ENCODE measurements around the gene RFX5.
"Not testable (repeated sequence)": the region's sequence is repeated elsewhere in the genome, so short reads cannot be mapped to it uniquely, and the experiment has no call there.

The RFX5 gene

DNA sequence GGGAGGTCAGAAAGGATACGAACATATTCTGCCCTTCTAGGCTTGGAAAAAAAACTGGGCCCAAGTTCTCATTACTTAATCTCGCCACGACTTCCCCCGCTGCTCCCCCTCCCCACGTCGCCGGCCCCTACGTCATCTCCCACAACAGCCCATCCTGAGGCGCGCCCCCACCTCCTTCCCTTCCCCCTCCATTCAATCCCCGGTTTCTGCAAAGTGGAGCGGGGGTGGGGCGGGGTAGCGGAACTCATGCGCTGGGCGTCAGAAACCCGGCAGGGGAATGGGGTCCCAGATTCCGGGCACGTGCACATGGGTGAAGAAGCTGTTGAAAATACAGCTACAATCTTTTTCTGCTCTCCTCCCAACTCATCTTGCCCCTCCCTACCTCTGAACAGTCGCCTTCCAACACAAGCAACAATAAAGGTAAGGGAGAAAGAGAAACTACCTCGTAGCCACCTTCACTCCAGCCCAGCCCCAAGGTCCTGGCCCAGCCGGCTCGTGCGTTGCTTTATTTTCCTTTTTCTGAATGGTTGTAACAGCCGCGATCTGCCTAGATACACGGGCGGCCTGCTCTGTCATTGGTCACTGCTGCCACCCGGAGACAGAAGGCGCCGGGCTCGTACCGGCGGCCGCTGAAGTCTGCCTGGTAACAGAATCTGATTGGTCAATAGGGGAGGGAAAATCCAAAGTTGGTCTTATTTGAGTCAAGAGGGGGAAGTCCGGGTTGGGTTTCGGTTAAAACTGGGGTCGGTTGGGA, at the start of gene RFX5:
TSS of gene RFX5 (minus strand) at position 484 of the 754 bp plus-strand sequence. CDS start 932 bp downstream, outside the sequence.
- peak; percentile 92 for DNase-seq

DNA sequence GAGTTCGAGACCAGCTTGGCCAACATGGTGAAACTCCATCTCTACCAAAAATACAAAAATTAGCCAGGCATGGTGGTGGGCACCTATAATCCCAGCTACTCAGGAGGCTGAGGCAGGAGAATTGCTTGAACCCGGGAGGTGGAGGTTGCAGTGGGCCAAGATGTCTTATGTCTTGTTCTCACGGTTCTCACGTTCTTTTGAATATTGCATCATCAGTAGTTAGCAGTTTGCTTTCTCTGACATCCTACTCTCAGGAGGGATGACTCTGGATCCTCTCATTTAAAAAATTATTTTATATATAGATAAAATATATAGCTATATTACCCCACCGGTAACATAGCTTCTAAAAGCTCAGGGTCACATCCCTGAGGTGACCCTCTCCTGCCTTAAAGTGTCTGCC, 49.2 kb upstream of the RFX5 start:
- DNase-seq, result not testable (repeated sequence)

DNA sequence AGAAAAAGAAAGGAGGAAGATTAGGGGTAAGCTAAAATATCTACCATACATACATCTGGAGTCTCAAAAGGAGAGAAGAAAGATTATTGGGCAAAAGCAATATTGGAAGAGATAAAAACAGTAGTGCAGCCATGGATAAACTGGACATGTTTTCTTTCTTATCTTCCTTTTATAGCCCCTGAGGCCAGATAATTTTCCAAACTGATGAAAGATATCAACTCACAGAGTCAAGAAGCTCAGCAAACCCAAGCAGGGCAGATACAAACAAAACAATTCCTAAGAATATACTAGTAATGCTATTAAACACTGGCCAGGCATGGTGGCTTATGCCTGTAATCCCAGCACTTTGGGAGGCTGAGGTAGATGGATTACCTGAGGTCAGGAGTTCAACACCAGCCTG, 46.5 kb upstream of the RFX5 start:
- DNase-seq, result no peak

DNA sequence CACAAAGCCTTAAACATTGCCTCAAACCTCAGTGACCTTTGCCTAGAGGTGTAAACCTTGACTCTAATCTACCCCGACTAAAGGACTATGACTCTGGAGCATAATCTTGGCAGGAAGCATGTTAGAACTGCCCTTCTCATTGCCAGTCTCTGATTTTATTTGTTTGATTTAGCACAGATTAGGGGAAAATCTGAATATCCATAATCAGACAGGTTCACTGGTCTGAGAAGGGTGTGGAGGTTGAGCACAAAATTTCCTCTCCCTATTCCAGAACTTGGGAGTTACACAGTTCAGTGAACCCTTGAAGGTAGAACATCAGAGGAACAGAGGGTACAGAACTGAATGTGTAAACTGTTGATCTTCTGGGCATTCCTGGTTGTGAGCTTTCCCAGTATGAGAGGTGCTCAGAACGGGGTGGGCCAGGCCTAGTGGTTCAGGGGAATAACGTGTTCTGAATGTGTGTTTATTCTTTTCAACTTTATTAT, 44.1 kb upstream of the RFX5 start:
- no peak for DNase-seq

DNA sequence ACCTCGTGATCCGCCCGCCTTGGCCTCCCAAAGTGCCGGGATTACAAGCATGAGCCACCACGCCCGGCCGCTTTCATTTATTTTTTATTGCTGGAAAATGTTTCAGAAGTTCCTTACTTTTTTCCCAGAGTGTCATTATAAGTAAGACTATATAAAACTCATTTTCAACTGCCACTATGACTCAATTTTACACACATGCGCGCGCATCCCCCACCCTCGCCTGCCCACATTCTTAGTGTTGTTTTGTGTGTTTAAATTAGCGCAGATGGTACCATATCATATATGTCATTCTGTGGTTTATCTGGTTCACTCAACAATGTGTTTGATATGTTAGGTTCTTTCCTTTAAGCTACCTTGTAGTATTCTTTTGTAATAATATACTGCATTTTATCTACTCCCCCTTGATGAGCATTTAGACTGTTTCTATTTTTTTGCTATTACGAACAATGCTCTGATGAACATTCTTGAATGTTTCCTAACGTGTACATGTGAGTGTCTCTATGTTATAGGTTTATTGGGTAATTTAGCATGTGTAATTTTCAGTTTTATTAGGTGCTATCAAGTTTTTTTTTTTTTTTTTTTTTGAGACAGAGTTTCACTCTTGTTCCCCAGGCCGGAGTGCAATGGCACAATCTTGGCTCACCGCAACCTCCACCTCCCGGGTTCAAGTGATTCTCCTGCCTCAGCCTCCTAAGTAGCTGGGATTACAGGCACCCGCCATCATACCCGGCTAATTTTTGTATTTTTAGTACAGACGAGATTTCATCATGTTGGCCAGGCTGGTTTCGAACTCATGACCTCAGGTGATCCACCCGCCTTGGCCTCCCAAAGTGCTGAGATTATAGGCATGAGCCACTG, 43.4 kb upstream of the RFX5 start:
- DNase-seq, result not testable (repeated sequence)

DNA sequence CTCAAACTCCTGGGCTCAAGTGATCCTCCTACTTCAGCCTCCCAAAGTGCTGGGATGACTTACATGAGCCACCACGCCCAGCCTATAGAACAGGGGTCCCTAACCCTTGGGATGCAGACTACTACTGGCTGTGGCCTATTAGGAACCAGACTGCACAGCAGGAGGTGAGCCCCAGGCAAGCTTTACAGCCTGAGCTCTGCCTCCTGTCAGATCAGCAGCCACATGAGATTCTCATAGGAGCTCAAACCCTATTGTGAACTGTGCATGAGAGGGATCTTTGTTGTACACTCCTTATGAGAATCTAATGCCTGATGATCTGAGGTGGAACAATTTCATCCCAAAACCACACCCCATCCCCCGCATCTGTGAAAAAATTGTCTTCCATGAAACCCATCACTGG, 39.0 kb upstream of the RFX5 start:
- DNase-seq, result no peak

DNA sequence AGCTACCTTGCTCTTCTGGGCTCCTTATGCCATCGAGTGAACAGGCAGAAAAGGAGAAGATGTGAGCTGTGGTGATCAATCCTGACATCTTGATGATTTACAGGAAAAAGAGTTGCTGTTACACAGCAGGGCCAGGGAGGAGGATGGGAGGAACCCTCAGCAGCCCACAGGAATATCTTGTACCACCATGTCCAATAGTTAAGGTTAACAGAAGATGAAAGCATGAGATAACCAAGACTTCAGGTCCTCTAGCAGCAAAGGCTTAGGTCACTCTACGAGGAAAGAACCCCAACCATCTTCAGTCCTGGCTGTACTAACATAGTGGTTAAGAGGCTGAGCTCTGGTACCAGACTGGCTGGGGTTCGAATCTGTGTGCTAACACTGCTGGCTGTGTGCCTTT, 37.5 kb upstream of the RFX5 start:
- DNase-seq, result no peak

DNA sequence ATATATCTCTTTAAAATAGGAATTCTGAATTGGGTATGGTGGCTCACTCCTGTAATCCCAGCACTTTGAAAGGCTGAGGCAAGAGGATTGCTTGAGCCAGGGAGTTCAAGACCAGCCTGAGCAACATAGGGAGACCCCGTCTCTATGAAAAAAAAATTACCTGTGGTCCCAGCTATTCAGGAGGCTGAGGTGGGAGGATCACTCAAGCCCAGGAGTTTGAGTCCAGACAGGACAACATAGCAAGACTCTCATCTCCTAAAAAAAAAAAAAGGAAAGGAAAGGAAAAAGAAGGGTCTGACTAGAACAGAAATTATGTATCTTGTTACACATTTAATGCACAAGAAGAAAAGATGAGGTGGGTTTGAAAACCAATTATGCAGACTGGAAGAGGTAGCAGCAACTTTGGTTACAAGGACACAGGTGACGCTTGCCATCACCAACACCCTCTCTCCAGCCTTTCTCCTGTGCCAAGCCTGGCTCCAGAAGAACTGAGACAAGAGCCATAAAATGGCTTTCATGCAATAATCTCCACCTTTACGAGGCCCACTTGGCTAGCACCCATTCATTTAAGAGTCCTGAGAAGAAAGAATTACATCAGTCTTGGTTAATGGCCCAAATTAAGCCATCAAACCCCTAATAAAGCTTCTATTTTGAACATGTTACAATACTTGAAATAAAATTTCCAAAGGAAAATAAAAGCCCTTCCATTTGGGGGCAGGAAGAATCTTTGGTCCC, 30.3 kb upstream of the RFX5 start:
- no peak for DNase-seq

DNA sequence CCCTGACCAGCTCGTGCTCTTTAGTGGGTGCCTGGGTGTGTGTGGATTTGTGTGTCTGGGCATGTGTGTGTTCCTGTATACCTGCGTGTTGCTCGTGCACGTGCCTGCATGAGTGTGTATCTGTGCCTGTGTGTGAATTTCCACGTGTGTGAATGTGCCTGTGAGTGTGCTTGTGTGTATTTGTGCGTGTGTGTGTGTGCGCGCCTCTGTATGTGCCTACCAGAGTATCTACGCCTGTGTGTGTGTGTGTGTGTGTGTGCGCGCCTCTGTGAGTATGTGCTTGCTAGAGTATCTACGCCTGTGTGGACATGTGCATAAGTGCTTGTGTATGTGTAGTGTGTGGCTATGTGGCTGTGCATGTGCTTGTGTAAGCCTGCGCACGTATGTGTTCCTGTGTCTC, 26.1 kb upstream of the RFX5 start:
- DNase-seq, result no peak

DNA sequence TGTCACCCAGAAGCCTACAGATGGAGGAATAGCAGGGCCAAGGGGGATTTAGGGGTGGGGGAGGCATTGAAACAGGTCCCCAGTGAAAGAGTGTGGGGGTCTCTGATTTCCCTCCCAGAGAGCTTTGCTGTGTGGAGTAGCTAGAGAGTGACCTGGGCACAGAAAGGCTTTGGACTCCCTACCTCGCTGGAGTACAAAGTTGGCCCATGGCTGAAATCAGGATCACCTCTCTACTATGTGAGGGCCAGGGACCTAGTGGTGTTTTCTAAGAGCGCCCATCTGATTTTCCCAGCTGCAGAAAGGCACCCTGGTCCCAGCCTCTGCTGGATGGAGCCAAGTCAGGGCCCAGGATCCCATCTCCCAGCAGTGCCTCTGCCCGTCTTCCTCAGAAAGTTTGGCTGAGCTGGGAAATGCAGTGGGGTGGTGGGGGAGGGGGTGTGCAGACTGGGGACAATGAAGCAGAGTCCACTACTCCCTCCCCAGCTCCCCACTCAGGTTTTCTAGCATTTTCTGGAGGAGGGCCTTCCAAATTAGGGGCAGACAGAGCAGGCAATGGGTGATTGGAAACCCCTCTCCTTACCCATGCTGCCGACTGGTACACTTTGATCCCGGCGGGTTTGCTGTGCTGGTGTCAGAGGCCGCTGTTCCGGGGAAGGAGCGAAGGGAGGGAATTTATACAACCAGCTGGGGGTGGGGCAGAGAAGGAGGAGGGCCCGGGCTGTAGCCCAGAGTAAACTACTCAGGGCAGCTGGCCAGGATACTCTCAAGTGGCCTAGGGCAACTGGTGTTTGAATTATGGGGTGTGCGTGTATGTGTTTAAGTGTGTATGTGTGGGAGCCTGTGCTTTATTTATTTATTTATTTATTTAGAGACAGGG, 25.2 kb upstream of the RFX5 start, which contains the start of gene SELENBP1:
TSS of gene SELENBP1 (minus strand) at position 648 of the 877 bp plus-strand sequence. CDS start at position 584, 64 bp downstream.
- DNase-seq, result peak; percentile 93

DNA sequence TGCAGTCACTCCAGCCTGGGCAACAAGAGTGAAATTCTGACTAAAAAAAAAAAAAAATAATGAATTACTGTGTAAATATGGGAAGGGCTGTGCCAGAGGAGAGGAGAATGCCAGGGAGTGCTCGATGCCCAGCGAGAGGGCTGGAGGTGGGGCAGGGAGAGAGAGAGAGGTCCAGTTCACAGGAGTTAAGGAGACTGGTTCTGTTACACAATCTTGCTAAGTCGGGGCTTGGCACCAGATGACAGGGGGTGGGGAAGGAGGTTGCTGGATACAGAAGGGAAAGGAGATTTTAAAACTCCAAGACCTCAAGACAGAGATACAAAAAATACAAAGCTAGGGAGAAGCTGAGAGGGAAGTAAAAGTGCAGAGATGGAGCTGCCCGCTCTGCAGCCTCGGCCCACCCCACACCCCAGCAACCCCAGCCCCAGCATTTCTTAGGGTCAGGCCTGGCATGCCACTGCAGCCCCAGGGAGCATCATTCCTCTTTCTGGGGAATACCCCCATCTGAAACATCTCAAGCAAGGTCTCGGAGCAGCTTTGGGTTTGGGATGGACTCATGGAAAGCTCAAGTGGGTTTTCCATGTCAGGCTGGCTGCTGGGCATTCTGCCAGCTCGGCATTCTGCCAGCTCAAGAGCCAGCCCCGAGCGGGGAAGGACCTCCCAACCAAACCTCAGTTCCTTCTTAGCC, 24.5 kb upstream of the RFX5 start:
- DNase-seq, result peak; percentile 59

DNA sequence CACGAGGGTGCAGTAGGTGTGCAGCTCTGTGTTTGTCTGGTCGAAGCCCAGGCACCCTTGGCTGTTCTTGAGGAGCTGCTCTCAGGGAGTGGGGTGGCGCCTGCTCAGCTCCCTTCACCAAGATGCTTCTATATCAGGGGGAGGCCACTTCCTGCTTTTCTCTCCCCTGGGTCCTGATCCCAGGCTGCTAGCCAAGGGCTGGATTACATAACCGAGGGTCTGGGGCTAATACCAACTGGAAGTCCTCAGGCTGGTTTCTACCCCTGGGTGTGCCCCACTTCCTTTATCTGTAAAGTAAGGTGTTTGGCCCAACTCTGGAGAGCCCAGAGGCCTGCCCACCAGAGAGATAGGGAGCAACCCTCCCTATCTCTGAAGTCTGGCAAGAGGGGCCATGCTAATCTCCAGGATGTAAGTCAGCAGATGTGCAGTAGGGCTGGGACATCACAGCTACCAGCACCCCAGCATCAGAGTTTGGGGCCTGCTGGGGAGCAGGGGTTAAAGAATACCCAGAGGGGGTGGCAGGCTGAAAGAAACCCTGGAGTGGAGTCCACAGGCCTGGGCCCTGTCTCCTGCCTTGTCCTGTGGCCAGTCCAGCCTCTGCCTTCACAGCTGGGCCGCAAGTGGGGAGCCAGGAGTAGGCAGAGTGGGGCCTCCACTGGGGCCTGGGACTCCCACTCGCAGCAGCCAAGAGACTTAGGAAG, 23.3 kb upstream of the RFX5 start:
- DNase-seq, result no peak

DNA sequence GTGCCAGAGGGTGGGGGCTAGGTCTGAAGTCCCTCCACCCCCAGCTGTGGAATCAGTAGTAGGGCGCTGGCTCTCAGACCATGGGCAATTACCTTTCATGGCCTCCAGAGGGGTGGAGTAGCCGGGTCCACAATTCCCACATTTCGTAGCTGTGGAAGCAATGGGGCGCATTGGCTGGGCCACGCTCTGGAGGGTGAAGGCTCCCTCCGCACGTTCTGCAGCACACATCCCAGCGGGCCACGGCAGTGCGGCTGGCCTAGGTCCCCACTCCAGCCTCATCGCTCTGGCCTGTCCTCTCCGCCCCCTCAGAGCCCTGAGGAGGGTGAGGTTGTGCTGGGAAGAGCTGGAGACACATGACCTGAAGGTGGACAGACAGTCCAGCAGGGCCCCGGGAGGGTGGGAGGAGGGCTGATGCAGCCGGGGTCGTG, 22.6 kb upstream of the RFX5 start:
- DNase-seq, result no peak

DNA sequence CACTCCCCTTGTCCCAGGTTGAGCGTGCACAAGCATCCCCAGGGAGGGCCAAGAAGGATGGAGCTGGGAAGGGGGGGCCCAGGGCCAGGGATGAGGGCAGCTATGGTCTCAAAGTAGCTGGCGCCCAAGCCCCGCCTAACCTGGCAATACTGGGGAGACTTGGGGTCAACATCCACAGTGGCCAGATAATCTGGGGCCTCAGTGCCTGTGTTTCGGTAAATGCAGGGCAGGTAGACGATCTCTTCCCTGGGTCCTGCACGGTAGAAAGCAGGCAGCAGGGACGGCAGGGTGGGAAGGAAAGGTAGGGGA, 22.2 kb upstream of the RFX5 start:
- DNase-seq, result no peak

DNA sequence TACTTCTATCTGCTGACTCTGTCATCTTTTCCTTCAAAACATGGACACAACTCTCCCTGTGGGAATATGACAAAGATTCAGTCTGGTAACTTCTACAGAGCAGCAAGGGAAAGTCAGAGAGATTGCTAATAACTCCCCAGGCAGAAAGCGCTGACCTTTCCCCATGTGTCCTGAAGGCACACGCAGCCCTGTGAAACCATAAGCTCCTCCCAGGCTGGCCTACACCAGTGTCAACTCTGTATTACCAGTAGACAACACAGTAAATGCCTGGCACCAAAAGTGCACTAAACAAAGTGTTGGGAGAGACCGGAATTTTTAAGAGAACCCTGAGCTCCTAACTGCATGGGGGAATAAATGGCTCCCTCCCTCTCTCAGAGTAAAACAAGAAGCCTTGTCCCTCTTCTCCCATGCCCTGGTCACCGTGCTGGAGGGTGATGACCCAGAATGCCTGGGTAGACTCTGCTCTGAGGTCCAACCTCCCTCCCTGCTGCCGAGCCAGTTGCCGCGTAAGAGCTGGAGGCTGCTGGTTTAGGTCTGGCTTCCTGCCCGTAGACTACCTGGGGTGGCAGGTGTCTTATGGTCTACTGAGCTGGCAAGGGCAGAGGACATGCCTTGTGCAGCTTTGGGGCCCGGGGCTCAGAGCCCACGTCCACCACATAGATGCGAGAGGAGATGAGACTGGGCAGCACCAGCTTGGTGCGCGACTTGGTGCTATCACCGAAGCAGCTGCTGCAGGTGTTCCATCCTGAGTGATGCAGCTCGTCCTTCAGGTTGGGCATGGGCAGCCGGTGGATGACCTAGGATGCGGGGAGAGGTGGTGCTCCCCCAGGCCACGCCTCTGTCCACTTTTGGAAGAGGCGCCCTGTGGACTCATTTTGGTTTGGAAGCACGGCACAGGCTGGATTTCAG, 21.6 kb upstream of the RFX5 start:
- peak; percentile 67 for DNase-seq

DNA sequence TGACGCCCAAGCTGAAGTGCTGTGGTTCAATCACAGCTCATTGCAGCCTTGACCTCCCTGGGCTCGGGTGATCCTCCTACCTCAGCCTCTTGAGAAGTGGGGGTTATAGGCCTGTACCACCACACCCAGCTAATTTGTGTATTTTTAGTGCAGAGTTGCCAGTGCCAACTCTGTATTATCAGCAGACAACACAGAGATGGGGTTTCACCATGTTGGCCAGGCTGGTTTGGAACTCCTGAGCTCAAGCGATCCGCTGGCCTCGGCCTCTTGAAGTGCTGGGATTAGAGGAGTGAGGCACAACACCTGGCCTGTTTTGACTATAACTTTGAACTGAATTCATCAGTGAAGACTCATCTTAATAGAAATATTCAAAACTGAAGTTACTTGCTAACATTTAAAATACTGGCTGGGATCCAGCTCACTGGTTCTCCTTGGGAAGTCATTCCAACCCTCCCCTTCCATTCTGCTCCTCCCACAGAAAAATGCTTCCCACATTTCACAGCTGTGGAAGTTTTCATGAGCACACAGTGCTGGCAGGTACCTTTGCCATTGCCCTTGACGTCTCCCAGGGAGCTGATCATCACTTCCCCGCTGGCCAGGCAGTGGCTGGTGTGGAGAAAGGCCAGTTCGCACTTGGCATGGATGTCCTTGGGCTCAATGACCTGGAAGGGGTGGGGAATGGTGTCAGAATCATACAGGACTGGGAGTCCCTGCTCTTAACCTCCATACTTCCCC, 20.8 kb upstream of the RFX5 start:
- DNase-seq, result no peak

DNA sequence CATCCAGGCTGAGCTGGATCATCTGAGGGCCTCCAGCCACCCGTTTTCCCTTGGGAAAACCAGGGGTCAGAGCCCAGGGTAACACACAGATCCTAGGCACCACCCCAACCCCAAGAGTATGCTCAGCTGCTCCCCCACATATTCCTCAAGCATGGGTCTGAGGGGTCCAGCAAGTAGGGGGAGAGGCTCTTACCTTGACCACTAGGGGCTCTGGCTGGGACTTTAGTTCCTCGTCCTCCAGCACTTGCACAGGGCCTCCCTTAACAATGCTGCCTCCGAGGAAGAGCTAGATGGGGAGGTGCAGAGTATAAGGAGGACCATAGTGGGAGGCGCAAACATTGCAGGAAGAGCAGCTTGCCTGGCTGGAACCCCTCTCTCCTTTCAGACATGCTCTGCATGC, 17.9 kb upstream of the RFX5 start:
- DNase-seq, result no peak

DNA sequence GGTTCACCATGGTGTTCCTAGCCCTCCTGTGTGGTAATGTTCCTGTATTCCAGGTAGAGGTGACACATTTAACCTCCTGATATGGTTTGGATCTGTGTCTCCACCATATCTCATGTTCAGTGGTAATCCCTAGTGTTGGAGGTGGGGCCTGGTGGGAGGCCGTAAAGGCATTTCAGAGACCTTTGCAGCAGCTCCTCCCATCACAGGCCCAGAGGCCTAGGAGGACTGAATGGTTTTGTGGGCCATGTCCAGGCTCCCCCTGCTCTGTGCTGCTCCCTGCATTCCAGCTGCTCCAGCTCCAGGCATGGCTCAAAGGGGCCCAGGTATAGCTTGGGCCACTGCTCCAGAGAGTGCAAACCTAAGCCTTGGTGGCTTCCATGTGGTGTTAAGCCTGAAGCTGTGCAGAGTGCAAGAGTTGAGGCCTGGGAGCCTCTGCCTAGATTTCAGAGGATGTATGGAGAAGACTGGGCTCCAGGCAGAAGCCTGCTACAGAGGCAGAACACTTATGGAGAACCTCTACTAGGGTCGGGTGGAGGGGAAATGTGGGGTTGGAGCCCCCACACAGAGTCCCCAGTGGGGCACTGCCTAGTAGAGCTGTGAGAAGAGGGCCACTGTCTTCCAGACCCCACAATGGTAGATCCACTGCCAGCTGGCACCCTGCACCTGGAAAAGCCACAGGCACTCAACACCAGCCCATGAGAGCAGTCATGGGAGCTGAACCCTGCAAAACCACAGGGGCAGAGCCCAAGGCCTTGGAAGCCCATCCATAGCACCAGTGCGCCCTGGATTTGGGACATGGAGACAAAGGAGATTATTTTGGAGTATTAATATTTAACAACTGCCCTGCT, 15.5 kb upstream of the RFX5 start:
- no peak for DNase-seq
